Activated CD8-positive, alpha-beta memory T cell treated with anti-CD3 and anti-CD28 coated beads, Interleukin-2, amount 50 U/mL, for 24 hours (primary cell): ENCODE data around the gene ZNRF3.

ENCODE experiments used
- DNase-seq: peaks from one replicate; pipeline ENCODE4 v3.0.0-alpha.2; 2020; ENCODE audit errors: extremely low read depth

The ZNRF3 gene

GRCh38 chr22:29009148-29009547 is 125.8 kb downstream of the ZNRF3 start:
- no peak for DNase-seq

GRCh38 chr22:29011240-29012100 is 128.1 kb downstream of the ZNRF3 start:
- no peak for DNase-seq

- no peak for DNase-seq
Observed at GRCh38 chr22:29012101-29012433, 128.7 kb downstream of the ZNRF3 start.

GRCh38 chr22:29012952-29013351 is 129.6 kb downstream of the ZNRF3 start:
- DNase-seq = no peak

GRCh38 chr22:29014293-29014692 is 130.9 kb downstream of the ZNRF3 start:
- no peak for DNase-seq

- no peak for DNase-seq
Observed at GRCh38 chr22:29014773-29015172, 131.4 kb downstream of the ZNRF3 start.

GRCh38 chr22:29016067-29016938 is 132.9 kb downstream of the ZNRF3 start:
- no peak for DNase-seq

- DNase-seq = no peak
Observed at GRCh38 chr22:29018293-29019189, 135.2 kb downstream of the ZNRF3 start.

- no peak for DNase-seq
Observed at GRCh38 chr22:29022101-29022817, 138.9 kb downstream of the ZNRF3 start.

GRCh38 chr22:29023172-29023796 is 139.9 kb downstream of the ZNRF3 start:
- no peak for DNase-seq

GRCh38 chr22:29026579-29026978 is 143.2 kb downstream of the ZNRF3 start:
- DNase-seq = no peak

- no peak for DNase-seq
Observed at GRCh38 chr22:29028468-29028867, 145.1 kb downstream of the ZNRF3 start.

GRCh38 chr22:29029202-29030000 is 146.0 kb downstream of the ZNRF3 start:
- no peak for DNase-seq

GRCh38 chr22:29030016-29030617 is 146.7 kb downstream of the ZNRF3 start:
- DNase-seq = no peak

GRCh38 chr22:29030618-29031226 is 147.3 kb downstream of the ZNRF3 start:
- no peak for DNase-seq

- DNase-seq = no peak
Observed at GRCh38 chr22:29031227-29032011, 148.0 kb downstream of the ZNRF3 start.

GRCh38 chr22:29032014-29032475 is 148.7 kb downstream of the ZNRF3 start:
- DNase-seq = no peak

GRCh38 chr22:29032584-29032983 is 149.2 kb downstream of the ZNRF3 start:
- DNase-seq = no peak
